Retinal pigment epithelial cell (primary cell): ENCODE measurements around the gene WFIKKN1.

Experiments
- DNase-seq: peaks from one replicate; pipeline ENCODE4 v3.0.0-alpha.2; 2010; ENCODE audit warnings: low read depth
- H3K4me3 ChIP-seq: 2 replicates; pipeline ENCODE4 v1.5.1; 2011; ENCODE audit warnings: mild to moderate bottlenecking, low read length, control low read depth, moderate library complexity
- TF ChIP-seq, protein P1 (sequence below): conservative IDR thresholded peaks from 2 replicates; pipeline ENCODE4 v1.5.1; 2011; ENCODE audit warnings: low read depth, low read length, control low read depth, inconsistent platforms

The WFIKKN1 gene

DNA sequence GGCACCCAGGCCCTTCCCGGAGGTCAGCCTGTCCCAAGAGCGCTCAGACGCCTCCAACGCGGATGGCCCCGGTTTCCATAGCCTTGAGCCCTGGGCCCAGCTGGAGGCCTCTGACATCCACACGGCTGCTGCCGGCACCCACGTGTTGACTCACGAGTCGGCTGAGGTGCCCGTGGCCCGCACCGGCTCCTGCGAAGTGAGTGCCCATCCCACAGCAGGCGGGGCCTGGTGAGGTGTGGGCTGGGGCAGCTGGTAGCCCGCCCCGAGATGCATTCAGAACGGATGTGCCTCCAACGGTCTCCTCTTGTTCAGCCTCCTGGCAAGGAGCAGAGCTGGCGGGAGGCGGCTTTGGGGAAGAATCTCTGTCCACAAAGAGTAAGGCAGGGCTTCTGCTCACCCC, 21.1 kb downstream of the WFIKKN1 start:
- H3K4me3 ChIP-seq = no peak overlapping the region
- TF ChIP-seq, protein P1, sequence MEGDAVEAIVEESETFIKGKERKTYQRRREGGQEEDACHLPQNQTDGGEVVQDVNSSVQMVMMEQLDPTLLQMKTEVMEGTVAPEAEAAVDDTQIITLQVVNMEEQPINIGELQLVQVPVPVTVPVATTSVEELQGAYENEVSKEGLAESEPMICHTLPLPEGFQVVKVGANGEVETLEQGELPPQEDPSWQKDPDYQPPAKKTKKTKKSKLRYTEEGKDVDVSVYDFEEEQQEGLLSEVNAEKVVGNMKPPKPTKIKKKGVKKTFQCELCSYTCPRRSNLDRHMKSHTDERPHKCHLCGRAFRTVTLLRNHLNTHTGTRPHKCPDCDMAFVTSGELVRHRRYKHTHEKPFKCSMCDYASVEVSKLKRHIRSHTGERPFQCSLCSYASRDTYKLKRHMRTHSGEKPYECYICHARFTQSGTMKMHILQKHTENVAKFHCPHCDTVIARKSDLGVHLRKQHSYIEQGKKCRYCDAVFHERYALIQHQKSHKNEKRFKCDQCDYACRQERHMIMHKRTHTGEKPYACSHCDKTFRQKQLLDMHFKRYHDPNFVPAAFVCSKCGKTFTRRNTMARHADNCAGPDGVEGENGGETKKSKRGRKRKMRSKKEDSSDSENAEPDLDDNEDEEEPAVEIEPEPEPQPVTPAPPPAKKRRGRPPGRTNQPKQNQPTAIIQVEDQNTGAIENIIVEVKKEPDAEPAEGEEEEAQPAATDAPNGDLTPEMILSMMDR = no peak
- DNase-seq = no peak

DNA sequence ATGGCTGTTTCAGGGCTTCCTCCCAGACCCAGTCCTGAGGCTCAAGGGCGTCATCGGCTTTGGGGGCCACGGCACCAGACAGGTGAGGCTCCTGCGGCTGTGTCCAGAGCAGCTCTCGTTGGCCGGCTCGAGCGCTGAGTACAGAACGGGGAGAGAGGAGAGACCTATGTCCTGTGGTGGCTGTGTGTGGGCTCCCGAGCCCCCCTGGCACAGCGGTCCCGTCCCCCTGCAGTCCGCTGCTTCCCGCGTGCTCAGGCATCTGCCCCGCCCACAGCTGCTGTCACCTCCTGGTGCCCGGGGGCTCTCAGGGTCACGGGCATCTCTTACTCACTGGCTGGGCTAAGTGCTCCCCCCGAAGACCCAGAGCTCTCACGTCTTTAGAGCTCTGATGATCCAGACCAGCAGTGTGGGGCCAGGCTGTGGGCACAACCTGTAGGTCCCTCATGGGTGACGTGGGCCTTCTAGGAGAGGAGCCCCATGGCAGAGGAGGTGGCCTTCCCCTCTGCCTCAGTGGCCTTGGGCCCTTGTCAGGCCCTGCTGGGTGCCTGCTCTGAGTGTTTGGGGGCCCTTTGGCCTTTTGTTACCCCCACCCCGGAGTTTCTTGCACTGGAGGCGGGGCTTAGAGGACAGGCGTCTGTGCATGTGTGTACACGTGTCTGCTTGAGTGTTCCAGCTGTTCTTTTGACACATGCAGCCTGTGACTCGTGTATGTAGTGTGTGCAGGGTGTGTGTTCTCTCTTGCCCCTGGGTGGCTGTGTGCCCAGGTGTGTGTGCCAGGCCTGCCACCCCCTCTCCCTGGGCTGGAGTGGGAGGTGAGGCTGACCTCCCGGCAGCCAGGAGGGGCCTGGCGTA, 21.9 kb downstream of the WFIKKN1 start:
- TF ChIP-seq, protein P1 = no peak
- H3K4me3 ChIP-seq = no peak overlapping the region
- DNase-seq = no peak

DNA sequence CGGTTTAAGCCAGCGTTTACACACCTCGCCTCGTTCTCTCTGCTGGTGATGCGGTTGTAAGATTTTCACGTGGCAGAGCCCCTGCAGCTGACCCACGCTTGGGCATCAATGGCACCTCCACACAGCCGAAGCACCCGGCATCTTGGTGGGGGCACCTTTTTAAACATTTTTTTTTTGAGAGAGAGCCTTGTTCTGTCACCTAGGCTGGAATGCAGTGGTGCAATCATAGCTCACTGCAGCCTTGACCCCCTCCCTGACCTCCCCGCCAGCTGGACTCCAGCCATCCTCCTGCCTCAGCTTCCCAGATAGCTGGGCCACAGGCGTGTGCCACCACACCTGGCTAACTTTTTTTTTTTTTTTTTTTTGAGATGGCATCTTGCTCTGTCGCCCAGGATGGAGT, 23.2 kb downstream of the WFIKKN1 start:
- H3K4me3 ChIP-seq = no peak overlapping the region
- no peak for DNase-seq
- TF ChIP-seq, protein P1 = no peak

DNA sequence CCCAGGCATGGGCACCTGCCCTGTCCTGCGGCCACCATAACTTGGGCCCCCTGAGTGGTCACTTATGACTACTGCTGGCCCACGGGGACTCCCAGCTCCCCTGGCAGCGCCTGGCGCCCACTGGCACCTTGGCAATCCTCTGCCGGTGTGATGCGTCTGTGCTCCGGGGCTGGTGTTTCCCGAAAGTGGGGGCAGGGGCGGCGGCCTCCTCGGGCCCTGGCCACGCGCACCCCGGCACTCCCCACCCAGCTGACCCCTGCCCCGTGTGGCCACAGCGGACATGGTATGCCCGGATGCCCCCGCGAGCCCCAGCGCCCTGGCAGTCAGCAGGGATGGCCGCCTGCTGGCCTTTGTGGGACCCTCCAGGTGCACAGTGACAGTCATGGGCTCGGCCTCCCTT, 26.7 kb downstream of the WFIKKN1 start:
- H3K4me3 ChIP-seq = no peak overlapping the region

DNA sequence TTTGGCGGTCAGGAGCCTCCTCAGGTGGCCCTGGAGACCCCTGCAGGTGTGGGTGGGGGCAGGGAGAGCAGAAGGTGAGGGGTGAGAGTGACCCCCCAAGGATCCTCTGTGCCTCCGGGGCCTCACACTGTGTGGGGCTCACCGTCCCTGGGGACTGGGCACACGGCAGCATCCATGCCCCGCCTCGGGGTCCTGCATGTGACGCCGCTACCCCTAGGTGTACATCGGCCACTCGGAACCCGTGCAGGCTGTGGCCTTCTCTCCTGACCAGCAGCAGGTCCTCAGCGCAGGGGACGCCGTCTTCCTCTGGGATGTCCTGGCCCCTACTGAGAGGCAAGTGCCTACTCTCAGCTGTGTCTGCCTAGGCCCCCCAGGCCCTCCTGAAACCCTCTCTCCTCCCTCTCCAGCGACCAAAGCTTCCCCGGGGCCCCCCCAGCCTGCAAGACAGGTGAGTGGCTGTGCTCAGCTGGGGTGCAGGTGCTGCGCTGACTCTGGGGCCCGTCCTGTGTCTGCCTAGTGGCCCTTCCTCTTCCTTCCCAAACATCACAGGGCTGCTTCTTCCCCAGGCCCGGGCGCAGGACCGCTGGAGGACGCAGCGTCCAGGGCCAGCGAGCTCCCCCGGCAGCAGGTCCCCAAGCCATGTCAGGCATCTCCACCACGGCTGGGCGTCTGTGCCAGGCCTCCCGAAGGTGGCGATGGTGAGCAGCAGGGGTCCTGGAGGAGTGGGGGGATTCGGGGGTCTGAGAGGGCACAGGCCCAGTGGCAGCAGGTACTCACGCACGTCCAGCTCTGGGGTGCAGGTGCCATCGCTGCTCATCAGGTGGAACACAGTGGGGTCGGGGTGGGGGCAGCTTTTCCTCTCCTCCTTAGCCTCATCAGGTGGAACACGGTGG, 28.1 kb downstream of the WFIKKN1 start:
- TF ChIP-seq, protein P1 = no peak
- no peak overlapping the region for H3K4me3 ChIP-seq
- no peak for DNase-seq

More for the DNA sequence above, 26.7 kb downstream of the WFIKKN1 start:
- TF ChIP-seq, protein P1 = no peak
- no peak for DNase-seq

DNA sequence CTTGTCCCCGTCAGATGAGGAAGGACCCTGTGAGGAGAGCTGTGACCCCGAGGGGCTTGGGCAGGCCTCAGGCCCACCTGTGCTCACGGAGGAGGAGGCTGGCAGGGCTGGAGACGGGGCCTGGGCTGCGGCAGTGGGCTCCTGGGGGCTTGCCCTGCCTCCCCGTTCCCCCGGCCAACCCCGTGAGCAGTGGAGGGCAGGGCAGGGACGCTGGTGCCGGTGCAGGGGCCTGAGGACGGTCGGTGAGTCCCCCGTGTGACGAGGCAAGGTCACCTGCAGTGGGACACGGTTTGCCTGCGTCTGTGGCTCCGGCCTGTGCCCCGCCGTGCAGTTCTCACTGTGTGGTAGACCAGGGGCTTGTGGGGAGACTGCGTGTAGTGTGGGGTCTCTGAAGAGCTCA, 28.8 kb downstream of the WFIKKN1 start:
- no peak overlapping the region for H3K4me3 ChIP-seq
- TF ChIP-seq, protein P1 = no peak
- DNase-seq = no peak
